Colonic mucosa (tissue), 4 donors: ENCODE data around the gene BNIP2. TPM values are rescaled to one million over a fixed set of nuclear protein-coding genes. Genes with fewer than 3 reads are reported as not detected.
"Not testable (repeated sequence)": the region's sequence is repeated elsewhere in the genome, so short reads cannot be mapped to it uniquely, and the experiment has no call there.

Experiments used
- DNase-seq: peaks from one replicate; pipeline ENCODE4 v3.0.0-alpha.2; 2020
- H3K27ac ChIP-seq: fragments of 200-600 bp; one replicate; pipeline ENCODE4 v1.8.0; 2021
- H3K27me3 ChIP-seq: fragments of 200-600 bp; one replicate; pipeline ENCODE4 v1.8.0; 2021
- H3K36me3 ChIP-seq: fragments of 200-600 bp; one replicate; pipeline ENCODE4 v1.8.0; 2021
- H3K4me1 ChIP-seq: fragments of 200-600 bp; one replicate; pipeline ENCODE4 v1.8.0; 2021; ENCODE audit warnings: mild to moderate bottlenecking
- H3K4me3 ChIP-seq: fragments of 200-600 bp; one replicate; pipeline ENCODE4 v1.8.0; 2021
- H3K9ac ChIP-seq, 2 donors: one replicate each; pipeline ENCODE4 v1.7.0; 2013; ENCODE audit warnings: control low read depth in 2 of 2, low read depth in 2 of 2, low read length in 2 of 2
- H3K9me3 ChIP-seq: fragments of 200-600 bp; one replicate; pipeline ENCODE4 v1.8.0; 2021
- intact Hi-C: fragments of 100-400 bp; cut with DNase I; formaldehyde crosslinking; loops from one replicate; pipeline ENCODE4 v1.14.1; 2022
- total RNA-seq, 2 donors: library from RNA; stranded (reverse); fragmentation: NEBNext Ultra II Directional in 1 of 2; extraction: Animal tissue kit (Norgen Biotek cat#: 25700) in 1 of 2; gene quantifications; one replicate each; pipeline ENCODE4 v1.2.1, GENCODE V29; 2021
- TF ChIP-seq, protein P1 (sequence below): fragments of 200-600 bp; IDR thresholded peaks from one replicate; pipeline ENCODE4 v1.8.0; 2022; ENCODE audit warnings: antibody characterized with exemption, mild to moderate bottlenecking
- donor health status: healthy.
- donor health status: DM: no; HTN: no; CAD: no.
- donor health status: DM: no; HTN: no; CAD: no.

The BNIP2 gene
- total RNA-seq, 2 donors from 2014 or later: 30.1 to 56.1 TPM

DNA sequence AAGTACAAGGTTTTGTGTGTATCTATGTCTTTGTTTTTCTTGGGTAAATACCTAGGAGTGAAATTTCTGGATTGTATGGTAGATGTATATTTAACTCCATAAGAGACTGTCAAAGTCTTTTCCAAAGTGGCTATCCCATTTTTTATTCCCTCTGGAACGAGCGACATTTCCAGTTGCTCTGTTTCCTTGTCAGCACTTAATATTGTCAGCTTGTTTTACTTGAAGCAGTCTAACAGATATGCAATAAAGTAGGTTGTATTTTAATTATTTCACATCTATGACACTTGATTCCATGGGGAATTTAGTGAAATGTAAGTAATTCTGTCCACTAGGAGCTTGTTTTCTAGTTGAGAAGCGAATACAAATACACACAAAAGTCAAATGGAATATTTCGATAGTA lies 18.5 kb upstream of the BNIP2 start:
- H3K27me3 ChIP-seq: no peaks in the 10 kb centered on the region
- TF ChIP-seq, protein P1, sequence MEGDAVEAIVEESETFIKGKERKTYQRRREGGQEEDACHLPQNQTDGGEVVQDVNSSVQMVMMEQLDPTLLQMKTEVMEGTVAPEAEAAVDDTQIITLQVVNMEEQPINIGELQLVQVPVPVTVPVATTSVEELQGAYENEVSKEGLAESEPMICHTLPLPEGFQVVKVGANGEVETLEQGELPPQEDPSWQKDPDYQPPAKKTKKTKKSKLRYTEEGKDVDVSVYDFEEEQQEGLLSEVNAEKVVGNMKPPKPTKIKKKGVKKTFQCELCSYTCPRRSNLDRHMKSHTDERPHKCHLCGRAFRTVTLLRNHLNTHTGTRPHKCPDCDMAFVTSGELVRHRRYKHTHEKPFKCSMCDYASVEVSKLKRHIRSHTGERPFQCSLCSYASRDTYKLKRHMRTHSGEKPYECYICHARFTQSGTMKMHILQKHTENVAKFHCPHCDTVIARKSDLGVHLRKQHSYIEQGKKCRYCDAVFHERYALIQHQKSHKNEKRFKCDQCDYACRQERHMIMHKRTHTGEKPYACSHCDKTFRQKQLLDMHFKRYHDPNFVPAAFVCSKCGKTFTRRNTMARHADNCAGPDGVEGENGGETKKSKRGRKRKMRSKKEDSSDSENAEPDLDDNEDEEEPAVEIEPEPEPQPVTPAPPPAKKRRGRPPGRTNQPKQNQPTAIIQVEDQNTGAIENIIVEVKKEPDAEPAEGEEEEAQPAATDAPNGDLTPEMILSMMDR: no peak
- H3K9ac ChIP-seq: no peak overlapping the region
- intact Hi-C loops: no loop called here
- no peaks in the 10 kb centered on the region for H3K4me1 ChIP-seq
- no peak overlapping the region for H3K27ac ChIP-seq
- no peaks in the 10 kb centered on the region for H3K9me3 ChIP-seq
- no peaks in the 10 kb centered on the region for H3K36me3 ChIP-seq
- DNase-seq: no peak
- no peak overlapping the region for H3K4me3 ChIP-seq

DNA sequence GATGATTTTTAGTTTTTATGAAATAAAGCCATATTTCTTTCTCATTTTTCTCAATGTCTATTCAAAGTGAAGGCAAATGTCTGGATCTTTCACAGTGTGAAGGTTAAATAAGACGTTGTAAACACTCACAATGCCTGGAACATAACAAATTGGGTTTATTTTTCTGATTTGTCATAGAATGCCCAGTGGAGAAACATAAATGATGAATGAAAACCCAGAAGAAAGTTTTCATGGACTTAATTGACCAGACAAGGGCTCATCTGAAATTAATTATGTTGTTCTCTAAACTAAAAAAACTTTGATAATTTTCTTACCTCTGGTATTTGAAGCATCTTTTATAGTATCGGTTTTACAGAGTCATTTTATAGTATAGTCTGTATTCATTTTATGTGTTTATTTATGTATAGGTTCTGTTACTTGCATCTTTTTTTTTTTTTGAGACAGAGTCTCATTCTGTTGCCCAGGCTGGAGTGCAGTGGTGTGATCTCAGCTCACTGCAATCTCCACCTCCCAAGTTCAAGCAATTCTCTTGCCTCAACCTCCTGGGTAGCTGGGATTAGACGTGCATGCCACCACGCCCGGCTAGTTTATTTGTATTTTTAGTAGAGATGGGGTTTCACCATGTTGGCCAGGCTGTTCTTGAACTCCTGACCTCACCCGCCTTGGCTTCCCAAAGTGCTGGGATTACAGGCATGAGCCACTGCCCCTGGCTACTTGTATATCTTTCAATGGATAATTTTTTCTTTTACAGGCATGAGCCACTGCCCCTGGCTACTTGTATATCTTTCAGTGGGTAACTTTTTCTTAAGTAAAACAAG lies 15.1 kb upstream of the BNIP2 start:
- TF ChIP-seq, protein P1: no peak
- Histone ChIP-seq H3K36me3 (no peaks in the 10 kb centered on the region), H3K9me3 (no peaks in the 10 kb centered on the region), H3K27ac (no peak overlapping the region), H3K4me1 (no peaks in the 10 kb centered on the region), H3K27me3 (no peaks in the 10 kb centered on the region), H3K4me3 (no peak overlapping the region), H3K9ac (no peak overlapping the region)
- intact Hi-C loops: no loop called here
- no peak for DNase-seq

DNA sequence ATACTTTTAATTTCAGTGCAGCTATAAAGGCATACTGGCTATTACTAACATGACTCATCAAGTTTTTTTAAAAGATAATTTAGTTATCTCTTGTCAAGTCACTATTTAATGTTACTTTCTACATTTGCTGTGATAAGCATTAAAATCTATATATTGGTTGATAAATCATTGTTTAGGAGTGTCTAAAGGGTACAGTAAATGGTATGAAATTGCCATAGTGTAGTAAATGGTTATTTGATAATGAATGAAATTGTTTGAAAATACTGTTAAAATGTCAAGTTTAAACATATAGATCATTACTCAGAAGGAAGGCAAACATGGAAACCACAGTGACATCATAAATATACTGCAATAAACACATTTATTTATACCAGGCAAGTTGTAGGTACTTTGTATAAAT lies 13.2 kb upstream of the BNIP2 start:
- intact Hi-C loops: no loop called here
- Histone ChIP-seq H3K9me3 (no peaks in the 10 kb centered on the region), H3K9ac (no peak overlapping the region), H3K36me3 (no peaks in the 10 kb centered on the region), H3K4me1 (no peaks in the 10 kb centered on the region), H3K27me3 (no peaks in the 10 kb centered on the region), H3K27ac (no peak overlapping the region), H3K4me3 (no peak overlapping the region)
- TF ChIP-seq, protein P1: no peak
- DNase-seq: no peak

DNA sequence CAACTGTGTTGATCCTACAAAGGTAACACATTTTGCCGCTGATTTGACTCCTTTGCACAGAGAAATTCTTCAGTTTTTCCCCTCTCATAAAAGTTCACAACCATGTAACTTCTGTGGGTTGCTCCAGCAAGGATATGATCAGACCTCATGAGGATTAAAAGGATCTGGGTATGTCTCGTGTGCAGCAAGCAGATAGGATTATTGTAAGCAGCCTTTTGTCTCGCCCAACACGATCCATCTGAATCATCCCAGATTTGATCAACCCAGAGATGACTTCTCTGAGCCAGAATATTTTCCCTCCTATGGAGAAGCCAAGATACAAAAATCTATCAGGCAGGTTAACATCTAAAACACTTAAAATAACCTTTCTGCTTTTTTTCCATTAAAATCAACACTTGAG lies 12.8 kb upstream of the BNIP2 start:
- Histone ChIP-seq H3K4me1 (no peaks in the 10 kb centered on the region), H3K9me3 (no peaks in the 10 kb centered on the region), H3K9ac (no peak overlapping the region), H3K27me3 (no peaks in the 10 kb centered on the region), H3K4me3 (no peak overlapping the region), H3K27ac (no peak overlapping the region), H3K36me3 (no peaks in the 10 kb centered on the region)
- no peak for DNase-seq
- TF ChIP-seq, protein P1: no peak
- intact Hi-C loops: no loop called here

DNA sequence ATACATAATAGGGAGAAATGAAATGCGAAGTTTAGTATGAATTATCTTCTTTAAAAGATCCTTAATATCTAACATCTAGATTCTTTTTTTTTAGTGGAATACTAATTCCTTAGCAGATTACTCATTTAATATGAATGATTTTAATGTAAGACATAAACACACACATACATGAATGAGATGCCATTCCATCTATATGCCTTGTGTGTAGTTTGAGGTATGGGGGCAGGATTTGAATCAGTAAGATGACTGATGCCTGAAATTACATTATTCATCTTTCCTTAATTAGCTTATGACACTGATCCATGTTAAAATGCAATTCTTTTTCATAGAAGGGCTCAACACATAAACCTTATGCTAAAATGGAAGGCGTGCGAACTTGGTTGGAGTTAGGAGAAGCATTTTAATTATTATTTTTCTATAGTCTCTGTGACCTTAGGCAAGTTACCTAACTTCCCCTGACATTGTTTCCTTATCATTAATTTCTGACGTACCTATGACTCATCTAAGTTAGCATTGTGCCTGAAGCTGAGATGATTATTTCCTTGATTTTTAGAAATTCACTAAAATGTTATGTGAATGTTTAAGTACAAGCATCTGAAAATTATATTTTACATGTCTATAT lies 10.8 kb upstream of the BNIP2 start:
- Histone ChIP-seq H3K27ac (no peak overlapping the region), H3K27me3 (no peaks in the 10 kb centered on the region), H3K36me3 (no peaks in the 10 kb centered on the region), H3K4me1 (no peaks in the 10 kb centered on the region), H3K9ac (no peak overlapping the region), H3K4me3 (no peak overlapping the region), H3K9me3 (no peaks in the 10 kb centered on the region)
- intact Hi-C loops: loop anchor here (10.0 kb wide), 1 partner anchor 625 kb away; no protein-coding TSS in a partner anchor
- TF ChIP-seq, protein P1: no peak
- DNase-seq: no peak

DNA sequence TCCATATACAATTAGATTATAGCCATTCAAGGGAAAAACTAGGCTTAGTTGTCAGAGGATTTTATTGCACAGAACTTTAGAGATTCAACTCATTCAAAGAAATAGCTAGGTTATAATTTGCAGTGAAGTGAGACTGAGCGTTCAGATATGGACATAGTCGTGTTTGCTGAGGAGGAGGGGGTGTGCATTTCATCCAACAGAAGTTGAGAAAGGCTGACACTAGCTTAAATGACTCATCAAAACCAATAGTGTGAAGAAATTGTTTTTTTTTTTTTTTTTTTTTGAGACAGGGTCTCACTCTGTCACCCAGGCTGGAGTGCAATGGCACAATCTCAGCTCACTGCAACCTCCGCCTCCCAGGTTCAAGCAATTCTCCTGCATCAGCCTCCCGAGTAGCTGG lies 8.9 kb upstream of the BNIP2 start:
- intact Hi-C loops: loop anchor here (10.0 kb wide), 1 partner anchor 627 kb away; no protein-coding TSS in a partner anchor
- not testable (repeated sequence) for H3K27ac ChIP-seq, H3K4me3 ChIP-seq, H3K9me3 ChIP-seq, H3K9ac ChIP-seq, H3K4me1 ChIP-seq, DNase-seq, H3K36me3 ChIP-seq, H3K27me3 ChIP-seq
